ENCODE data around the gene OXSR1.
"Not testable (repeated sequence)": the region's sequence is repeated elsewhere in the genome, so short reads cannot be mapped to it uniquely, and the experiment has no call there.

The OXSR1 gene

DNA sequence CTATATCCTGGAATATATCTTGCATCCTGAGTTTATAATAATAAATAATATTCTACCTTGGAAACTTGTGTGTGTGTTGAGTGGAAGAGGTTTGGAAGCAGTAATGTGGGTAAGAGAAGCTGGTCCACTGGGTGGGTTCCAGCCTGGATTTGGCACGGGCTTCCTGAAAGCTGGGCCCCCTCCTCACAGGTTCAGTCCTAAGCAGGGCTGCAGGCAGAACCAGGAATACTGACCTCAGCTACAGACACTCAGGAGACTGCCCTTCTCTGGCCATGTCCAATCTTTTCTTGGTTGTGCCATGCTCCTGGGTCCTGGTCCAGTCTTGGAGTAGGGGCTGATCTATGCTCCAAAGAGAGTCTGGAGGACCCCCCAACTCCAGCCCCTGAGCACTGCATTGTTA is 22.4 kb upstream of the OXSR1 start:
- no peak for DNase-seq (ENCODE audit: low spot score)

DNA sequence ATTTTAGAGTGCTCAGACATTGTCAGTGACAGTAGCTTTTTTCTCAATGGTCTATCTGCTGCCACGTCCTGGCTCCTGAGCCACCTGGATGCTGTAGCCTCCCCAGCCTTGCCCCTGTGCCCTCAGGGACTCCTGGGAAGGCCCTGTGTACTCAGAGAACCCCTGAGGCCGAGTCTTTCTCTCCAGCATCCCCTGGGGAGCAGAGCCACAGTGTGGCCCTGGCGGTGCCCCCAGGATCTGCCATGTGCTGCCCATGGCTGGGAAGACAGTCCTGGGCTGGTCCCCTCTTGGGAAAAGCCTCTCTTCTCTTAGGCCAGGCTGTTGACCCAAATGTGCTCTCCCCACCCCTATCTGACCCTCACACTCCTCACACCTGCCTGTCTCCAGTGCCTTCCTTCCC is 21.8 kb upstream of the OXSR1 start:
- DNase-seq (ENCODE audit: low spot score): no peak

DNA sequence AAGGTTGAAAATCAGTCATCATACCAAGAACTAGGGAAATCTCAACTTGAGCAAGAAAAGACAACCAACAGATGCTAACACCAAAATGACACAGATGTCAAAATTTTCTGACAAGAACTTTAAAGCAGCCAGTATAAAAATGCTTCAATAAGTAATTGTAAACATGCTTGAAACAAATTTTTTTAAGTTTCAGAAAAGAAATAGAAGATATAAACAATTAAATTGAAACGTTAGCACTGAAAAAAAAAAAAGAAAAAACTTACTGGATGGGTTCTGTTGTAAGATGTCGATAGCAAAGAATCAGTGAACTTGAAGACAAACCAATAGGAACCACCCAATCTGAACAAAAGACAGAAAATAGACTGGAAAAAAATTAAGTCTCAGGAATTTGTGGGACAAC is 18.8 kb upstream of the OXSR1 start:
- DNase-seq (ENCODE audit: low spot score): no peak

DNA sequence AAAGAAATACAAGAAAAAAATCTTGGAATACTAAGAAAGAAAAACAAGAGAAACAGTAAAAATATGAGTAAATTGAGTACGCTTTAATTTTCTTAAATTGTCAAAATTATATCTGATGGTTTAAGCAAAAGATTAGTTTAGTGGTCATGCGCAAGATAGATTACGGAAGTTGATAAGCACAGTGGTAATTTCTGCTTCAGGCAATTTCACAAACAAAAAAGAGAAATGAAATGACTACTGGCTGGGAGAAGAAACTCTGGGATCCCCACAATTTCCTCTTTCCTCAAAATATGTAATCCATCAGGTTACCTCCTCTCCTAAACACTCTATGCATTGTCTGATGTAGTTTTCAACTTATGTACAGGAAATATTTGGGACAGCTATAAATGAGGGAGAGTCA is 17.9 kb upstream of the OXSR1 start:
- DNase-seq (ENCODE audit: low spot score): no peak

DNA sequence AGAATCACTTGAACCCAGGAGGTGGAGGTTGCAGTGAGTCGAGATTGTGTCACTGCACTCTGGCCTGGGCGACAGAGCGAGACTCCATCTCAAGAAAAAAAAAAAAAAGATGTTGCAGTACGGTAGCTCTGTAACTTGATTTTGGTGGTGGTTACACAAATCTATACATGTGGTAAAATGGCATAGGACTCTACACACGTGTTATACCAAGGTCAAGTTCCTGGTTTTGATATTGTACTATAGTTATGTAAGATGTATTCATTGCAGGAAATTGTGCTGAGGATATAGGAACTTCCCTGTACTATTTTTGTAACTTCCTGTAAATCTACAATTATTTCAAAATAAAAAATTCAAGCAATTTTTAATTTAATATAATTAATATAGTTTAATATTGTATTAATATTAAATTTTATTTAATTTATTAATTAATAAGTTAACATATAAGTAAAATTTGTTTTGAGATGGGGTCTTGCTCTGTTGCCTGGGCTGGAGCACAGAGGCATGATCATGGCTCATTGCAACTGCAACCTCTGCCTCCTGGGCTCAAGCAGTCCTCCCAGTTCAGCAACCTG is 16.9 kb upstream of the OXSR1 start:
- DNase-seq (ENCODE audit: low spot score): no peak

DNA sequence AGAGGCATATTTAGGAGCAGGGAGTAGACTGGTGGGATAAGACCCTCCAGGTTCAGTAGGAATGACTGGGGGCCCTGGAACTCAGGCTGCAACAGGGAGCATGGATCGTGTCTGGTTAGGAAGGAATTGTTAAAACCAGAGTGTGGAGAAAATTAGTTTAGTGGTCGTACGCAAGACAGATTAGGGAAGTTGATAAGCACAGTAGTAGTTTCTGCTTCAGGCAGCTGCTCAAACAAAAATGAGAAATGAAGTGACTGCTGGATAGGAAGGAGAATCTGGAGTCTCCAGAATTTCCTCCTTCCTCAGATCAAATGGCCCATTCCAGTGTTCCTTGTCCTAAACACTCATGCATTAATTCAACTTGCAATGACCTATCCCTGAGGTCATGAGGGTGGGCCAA is 15.6 kb upstream of the OXSR1 start:
- DNase-seq (ENCODE audit: low spot score): no peak

DNA sequence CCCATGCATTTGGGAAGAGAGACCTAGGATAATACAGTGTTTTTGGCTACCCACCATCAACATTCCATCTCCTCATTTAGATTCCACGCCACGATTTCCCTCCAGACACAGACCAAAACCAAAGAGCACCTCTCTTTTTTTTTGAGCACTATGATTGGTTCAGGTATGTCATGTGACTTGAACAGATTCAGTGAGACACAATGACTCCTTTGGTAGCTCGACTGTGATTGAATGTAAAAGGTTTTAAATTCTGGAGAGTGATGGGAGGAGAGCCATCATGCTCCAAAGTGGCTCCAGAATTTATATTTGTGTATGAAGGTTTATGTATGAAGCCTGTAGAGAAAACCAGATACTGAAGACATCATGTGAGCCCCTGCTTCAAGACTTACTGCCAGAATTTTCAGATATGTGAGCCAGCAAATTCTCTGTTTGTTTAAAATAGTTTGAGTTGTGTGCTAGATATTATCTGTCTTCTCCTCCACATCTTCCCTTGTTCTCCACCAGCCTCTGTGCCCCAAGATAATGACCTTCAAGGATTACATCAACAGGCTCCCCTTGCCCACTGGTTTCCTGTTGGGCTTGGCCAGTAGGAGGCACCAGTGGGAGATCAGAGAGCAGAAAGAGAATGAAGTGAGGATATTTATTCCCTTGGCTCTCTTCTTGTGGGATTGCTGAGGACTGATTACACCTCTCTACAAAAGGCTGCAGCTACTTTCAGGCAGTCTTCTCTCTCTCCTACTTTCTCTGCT is 14.4 kb upstream of the OXSR1 start:
- no peak for DNase-seq (ENCODE audit: low spot score)

DNA sequence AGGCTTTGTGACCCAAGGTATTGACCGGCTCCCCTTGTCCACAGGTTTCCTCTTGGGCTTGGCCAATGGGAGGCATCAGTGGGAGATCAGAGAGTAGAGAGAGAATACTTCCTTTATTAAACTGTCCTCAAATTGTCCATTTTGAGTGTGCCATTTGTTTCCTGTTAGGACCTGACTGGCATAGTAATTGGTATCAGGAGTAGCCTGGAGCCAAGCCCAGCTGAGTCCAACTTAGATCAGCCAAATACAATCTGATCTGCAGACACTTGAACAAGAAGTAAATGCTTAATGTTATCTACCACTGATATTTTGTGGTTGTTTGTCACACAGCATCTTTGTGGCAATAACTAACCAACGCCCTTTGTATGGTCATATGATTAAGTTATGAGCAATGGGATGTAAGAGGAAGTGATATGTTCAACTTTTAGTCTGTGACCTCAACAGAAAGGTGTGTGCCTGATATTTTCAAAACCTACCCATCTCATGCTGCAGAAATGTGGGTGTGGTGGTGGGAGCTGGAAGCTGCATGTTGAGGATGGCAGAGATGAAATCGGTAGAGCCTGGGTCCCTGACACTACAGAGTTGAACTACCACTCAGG is 13.6 kb upstream of the OXSR1 start:
- peak; percentile 82 for DNase-seq (ENCODE audit: low spot score)

DNA sequence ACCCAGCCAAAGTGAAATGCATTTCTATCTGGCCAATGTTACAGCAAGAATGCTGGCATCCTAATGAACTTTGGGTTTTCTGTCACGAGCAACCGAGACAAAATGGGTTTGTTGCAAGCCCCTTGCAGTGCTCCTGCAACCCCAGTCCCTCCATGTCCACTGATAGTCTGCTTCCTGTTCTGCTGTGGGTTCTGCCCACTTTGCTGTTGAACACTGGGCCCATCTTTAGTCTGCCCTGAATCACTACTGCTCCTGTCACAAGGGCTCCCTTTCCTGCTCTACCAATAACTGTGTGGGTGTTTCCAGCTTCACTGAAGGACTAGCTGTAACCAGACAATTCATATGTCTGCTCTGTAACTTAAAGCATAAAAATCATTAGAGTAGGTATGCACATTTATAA is 12.7 kb upstream of the OXSR1 start:
- no peak for DNase-seq (ENCODE audit: low spot score)

DNA sequence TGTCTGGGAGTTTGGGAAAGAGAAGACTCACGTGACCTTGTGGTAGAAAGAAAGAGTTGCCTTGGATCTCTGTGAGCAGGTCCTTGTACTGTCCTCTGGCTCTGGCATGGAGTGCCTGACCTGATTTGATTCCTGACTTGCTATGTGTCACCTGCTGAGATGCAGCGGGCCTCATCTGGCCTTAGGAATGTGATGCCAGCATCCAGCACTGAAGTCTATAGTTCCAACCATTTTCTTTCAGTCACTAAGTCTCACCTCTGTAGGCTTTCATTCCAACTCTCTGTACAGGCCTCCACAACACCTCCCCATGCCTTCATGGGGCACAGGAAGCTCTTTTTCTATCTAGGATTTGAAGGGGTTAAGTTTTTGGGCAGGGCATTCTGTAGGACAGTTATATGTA is 12.1 kb upstream of the OXSR1 start:
- no peak for DNase-seq (ENCODE audit: low spot score)

DNA sequence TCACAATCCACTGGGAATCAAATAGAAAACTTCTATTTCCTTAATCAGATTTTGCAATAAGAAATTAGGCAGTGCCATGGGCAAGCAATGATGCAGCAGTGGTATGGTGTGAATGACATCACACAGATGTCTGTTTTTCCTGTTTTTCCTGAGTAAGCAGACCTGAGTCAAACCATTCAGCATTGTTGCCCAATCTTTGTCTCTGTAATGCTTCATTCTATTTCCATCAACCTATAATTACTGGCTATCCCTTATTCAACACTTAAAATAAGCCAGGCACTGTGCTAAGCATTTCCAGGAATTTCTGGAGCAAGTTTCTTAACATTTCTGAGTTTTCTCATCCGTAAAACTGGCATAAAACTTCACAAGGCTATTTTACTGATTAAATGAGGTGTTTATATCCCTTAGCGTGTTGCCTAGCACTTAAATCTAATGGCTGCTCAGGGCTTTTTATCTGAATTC is 11.3 kb upstream of the OXSR1 start:
- peak; percentile 42 for DNase-seq (ENCODE audit: low spot score)

DNA sequence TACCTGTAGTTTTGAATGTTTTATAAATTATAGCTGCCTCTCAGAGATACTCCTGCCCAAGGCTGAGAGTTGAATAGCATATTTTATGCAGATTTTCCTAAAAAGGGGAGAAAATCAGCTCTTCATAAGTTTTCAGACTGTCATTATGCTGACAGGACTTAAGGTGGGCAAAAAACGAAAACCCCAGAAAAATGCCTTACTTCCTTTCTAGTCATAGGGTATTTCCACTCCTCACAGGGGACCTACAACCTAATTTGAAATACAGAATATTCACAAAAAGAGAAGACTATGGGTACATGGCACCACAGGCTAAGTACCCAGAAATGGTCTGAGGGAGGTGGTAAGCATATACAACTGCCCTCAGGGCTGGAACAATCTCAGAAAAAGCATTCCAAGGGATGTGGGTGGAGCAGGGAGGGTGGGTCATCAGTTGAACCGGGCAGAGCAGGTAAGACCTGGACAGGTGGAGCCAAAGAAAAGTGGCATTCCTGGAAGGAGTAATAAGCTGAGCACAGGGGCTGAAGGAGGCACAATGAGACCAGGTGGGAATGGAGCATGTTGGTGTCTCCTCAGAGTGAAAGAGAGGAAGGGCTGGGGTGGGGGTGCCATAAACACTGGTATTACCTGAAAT is 10.6 kb upstream of the OXSR1 start:
- peak; percentile 70 for DNase-seq (ENCODE audit: low spot score)

DNA sequence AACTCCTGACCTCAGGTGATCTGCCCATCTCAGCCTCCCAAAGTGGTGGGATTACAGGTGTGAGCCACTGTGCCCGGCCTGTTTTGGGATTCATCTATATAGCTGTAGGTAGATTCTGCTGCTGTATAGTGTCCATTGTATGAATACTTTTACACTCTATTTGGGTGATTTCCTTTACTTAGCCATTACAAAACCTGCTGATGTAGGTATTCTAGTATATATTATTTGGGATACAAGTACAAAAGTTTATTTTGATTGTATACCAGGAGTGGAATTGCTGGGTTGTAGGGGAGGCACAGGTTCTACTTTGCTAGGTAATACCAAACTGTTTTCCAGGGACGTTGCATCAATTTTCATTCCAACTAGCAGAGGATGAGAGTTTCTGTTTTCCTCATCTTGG is 9.5 kb upstream of the OXSR1 start:
- DNase-seq (ENCODE audit: low spot score): no peak

DNA sequence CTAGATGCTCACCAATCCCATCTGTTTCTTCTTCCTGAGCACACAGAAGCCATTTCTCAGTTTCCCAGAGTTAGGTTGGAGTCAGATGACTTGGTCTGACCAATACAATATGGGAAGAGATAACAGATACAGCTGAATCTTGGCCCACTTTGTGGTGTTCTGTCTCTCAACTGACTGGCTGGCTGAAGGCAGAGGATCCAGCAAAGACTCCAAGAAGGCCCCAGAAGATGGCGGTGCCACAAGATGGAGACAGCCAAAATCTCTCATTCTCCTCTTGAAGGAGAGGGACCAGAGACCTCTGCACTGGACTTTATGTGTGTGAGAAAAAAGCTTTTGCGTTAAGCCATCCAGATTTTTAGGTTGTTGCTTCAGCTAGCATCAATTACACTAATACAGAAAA is 8.2 kb upstream of the OXSR1 start:
- no peak for DNase-seq (ENCODE audit: low spot score)

DNA sequence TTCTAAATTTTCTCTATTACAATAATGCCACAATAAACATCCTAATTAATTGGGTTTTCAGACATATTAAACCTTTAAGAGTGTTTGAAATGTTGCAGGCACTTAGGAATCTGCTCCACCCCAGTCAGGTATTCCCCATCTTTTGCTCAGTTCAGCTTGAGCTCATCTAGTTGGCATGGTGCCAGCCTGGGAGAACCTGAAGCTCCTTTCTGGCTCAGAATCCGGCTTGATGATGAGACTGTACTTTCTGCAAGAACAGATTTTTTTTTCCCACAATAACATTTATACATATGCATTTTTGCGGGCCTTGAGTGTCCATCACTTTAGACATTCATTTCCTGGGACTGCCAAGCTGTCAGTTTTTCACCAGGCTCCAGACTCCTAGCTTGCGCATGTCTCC is 7.7 kb upstream of the OXSR1 start:
- DNase-seq (ENCODE audit: low spot score): peak; percentile 80

DNA sequence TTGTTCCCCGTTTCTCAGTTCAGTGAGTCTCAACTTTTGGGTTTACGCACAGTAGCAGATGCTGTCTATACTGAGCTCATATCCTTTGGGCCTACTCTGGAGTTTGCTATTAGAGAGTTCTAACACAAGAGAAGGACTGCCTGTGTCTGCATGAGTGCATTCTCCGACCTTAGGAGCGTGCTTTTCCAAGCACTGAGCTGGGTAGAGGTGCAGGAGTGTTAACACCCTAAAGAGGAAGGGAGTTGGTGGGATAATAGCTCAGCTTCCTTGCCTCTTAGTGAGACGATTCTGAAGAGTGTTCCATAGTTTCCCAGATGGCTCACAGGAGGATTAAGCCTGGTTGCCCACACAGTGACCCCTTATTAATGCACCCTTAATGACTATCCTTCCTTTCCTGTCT is 6.9 kb upstream of the OXSR1 start:
- DNase-seq (ENCODE audit: low spot score): no peak

DNA sequence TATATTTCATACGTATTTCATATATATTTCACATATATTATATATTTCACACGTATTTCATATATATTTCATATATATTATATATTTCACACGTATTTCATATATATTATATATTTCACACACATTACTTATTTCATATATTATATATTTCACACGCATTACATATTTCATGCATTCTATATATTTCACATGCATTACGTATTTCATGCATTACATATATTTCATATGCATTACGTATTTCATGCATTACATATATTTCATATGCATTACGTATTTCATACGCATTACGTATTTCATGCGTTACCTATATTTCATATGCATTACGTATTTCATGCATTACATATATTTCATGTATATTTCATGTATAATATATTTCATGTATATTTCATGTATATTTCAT is 4.6 kb upstream of the OXSR1 start:
- not testable (repeated sequence) for DNase-seq (ENCODE audit: low spot score)

DNA sequence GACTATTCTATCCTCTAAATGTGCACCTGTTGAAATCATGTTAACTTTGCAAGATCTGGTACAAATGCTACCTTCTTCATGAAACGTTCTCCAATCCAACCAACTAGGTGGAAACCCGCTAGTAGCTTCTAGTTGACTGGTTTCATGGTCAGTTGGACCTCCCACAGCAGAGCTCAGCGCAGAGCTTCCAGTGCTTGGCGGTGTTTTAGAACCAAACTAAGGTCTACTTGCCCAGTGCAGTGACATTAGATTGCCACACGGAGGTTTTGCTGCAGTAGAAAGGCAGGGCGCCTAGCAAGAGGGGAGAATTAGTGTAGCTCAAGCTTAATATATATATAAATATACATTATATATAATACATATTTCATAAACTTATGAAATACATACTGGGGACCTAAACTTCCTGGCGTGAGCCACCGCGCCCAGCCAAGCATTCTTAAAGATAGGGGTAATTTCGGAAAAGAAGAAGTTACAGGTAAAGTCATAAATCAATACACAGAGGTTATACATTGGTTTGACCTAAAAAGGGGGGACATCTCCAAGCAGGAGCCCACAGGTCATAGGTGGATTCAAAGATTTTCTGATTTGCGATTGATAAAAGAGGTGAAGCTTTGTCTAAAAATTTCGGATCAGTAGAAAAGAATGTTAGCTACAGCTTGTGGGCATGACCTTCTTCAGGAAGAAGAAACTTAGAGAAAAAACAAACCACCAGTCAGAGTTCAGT is 2.1 kb upstream of the OXSR1 start:
- peak; percentile 31 for DNase-seq (ENCODE audit: low spot score)

DNA sequence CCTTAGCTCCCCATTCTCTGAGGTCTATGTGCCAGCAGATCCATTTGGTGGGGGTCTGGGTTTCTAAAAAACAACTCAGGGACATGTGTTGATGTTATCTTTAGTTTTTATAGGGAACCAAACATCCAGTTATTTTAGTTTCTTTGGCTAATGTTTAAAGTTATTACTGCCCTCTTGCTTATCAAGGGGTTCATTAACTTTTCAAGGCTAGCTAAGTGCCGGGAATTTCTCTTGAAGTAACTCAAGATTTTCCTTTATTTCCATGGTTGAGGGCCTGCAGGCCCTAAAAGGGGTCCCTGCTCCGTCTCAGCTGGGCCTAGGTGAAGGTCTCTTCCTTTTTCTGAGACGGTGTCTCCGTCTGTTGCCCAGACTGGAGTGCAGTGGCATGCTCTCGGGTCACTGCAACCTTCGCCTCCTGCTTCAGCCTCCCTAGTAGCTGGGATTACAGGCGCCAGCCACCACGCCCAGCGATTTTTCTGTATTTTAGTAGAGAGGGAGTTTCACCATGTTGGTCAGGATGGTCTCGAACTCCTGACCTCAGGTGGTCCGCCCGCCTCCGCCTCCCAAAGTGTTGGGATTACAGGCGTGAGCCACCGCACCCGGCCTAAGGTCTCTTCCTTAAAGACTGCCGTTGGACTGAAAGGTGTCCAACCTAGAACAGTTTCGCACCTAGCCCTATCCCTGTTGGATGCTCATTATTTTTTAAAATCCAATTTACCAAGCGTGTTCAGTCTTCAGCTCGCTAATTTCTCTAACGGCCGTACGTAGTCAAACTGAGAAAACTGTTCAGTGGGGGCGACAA is 1.3 kb upstream of the OXSR1 start:
- DNase-seq (ENCODE audit: low spot score): no peak

DNA sequence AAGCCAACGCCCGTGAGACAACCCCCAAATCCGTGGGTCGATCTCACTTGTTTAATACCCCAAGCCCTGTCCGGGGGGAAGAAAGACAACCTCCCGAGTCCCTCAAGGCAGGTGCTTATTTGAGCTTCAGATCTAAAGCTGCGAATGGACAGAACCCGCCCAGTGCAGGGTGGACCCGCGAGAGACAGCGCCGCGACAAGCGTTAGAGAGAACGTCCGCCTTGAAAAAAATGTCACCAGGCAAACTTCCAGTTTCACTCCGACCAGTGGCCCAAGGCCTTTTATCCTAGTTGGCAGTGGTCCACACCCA is 740 bp upstream of the OXSR1 start:
- DNase-seq (ENCODE audit: low spot score): no peak

DNA sequence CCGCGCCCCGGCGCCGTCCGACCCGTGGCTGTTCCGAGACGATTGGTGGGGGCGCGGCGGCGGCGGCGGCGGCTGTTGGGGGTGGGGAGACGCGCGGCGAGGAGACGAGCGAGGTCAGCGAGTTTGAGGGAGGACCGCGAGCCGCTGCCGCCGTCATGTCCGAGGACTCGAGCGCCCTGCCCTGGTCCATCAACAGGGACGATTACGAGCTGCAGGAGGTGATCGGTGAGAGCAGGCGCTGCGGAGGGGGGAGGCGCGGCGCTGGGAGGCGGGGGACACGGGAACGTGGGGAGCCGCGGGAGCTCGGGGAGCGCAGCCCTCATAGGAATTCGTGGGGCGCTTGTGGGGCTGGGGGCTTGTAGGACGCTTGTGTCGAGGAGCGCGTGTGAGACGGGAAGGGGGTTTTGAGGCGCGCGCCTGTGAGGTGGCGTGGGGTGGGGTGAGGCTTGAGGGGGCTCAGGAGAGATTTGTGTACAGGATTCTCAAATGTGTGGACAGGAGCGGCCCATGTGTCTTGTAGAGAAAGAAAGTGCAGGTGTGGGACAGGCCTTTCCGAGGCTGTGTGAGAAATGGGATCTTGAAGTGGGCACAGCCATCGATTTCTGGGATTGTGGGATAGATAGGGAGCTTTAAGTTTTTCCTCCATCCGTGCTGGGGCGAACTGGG is 518 bp downstream of the OXSR1 start:
- DNase-seq (ENCODE audit: low spot score): no peak
